HEK293 (cell line): ENCODE results near the gene N4BP3.

ENCODE experiments used
- CTCF ChIA-PET: fragments of 350-600 bp; formaldehyde crosslinking; extraction: SDS; loops from one replicate; lab custom pipeline; 2021; ENCODE audit warnings: antibody characterized with exemption; lab: Yijun Ruan, JAX
- POLR2A ChIA-PET: fragments of 300-600 bp; formaldehyde crosslinking; extraction: SDS; loops from one replicate; lab custom pipeline; 2020; ENCODE audit warnings: antibody characterized with exemption, inconsistent platforms; lab: Yijun Ruan, JAX
- H3K27ac ChIP-seq: fragments of 200-500 bp; sonication (Bioruptor generic); 2 replicates; pipeline ENCODE4 v1.5.1; 2014; ENCODE audit warnings: low read depth, low read length, control low read depth, inconsistent platforms; ENCODE audit errors: extremely low read depth
- H3K36me3 ChIP-seq, 2 experiments: fragments of 200-500 bp in 1 of 2; sonication (Bioruptor generic) in 1 of 2; 1 replicate in 1 of 2; 2 replicates in 1 of 2; pipeline ENCODE4 v1.5.1; 2014 to 2017; ENCODE audit warnings: inconsistent platforms in 2 of 2, low read length in 2 of 2; ENCODE audit not compliant: control insufficient read depth in 2 of 2, insufficient read depth in 1 of 2
- H3K4me1 ChIP-seq: fragments of 200-500 bp; sonication (Bioruptor generic); 2 replicates; pipeline ENCODE4 v1.5.1; 2014; ENCODE audit warnings: mild to moderate bottlenecking, low read length, inconsistent platforms; ENCODE audit not compliant: control insufficient read depth, insufficient read depth
- H3K4me3 ChIP-seq: 2 replicates; pipeline ENCODE4 v1.5.1; 2011; ENCODE audit warnings: low read depth, mild to moderate bottlenecking, control low read depth, low read length, moderate library complexity
- H3K9me3 ChIP-seq: fragments of 200-500 bp; sonication (Bioruptor generic); 2 replicates; pipeline ENCODE4 v1.5.1; 2014; ENCODE audit warnings: low read depth, low read length, inconsistent platforms; ENCODE audit not compliant: control insufficient read depth, insufficient read depth
- CTCF ChIP-seq: fragments of 450-650 bp; formaldehyde crosslinking; IDR thresholded peaks from 2 replicates; pipeline ENCODE4 v1.5.1; 2016; ENCODE audit warnings: missing biosample characterization, missing genetic modification characterization
- REPIN1 ChIP-seq: fragments of 450-650 bp; formaldehyde crosslinking; IDR thresholded peaks from 2 replicates; pipeline ENCODE4 v1.5.1; 2017; ENCODE audit warnings: missing biosample characterization, missing genetic modification characterization, low read depth
- SCRT2 ChIP-seq: fragments of 450-650 bp; formaldehyde crosslinking; IDR thresholded peaks from 2 replicates; pipeline ENCODE4 v1.5.1; 2016; ENCODE audit warnings: missing biosample characterization, missing genetic modification characterization
- SP3 ChIP-seq: fragments of 450-650 bp; formaldehyde crosslinking; IDR thresholded peaks from 2 replicates; pipeline ENCODE4 v1.5.1; 2016; ENCODE audit warnings: missing biosample characterization, missing genetic modification characterization
- ZBTB7A ChIP-seq: fragments of 450-650 bp; formaldehyde crosslinking; IDR thresholded peaks from 2 replicates; pipeline ENCODE4 v1.5.1; 2016; ENCODE audit warnings: low read depth, missing biosample characterization, missing genetic modification characterization
- ZFP37 ChIP-seq: fragments of 450-650 bp; formaldehyde crosslinking; IDR thresholded peaks from 2 replicates; pipeline ENCODE4 v1.5.1; 2016; ENCODE audit warnings: missing biosample characterization, missing genetic modification characterization
- ZNF10 ChIP-seq: fragments of 450-650 bp; formaldehyde crosslinking; IDR thresholded peaks from 2 replicates; pipeline ENCODE4 v1.5.1; 2017; ENCODE audit warnings: missing biosample characterization, missing genetic modification characterization
- ZNF169 ChIP-seq: fragments of 450-650 bp; formaldehyde crosslinking; IDR thresholded peaks from 2 replicates; pipeline ENCODE4 v1.5.1; 2016; ENCODE audit warnings: missing biosample characterization, missing genetic modification characterization
- ZNF239 ChIP-seq: fragments of 450-650 bp; formaldehyde crosslinking; IDR thresholded peaks from 2 replicates; pipeline ENCODE4 v1.5.1; 2016; ENCODE audit warnings: missing biosample characterization, missing genetic modification characterization
- ZNF280D ChIP-seq: fragments of 450-650 bp; formaldehyde crosslinking; IDR thresholded peaks from 2 replicates; pipeline ENCODE4 v1.5.1; 2016; ENCODE audit warnings: missing biosample characterization, missing genetic modification characterization
- ZNF37A ChIP-seq: fragments of 450-650 bp; IDR thresholded peaks from 2 replicates; pipeline ENCODE4 v1.5.1; 2018; ENCODE audit warnings: missing biosample characterization, missing genetic modification characterization
- ZNF404 ChIP-seq: fragments of 450-650 bp; formaldehyde crosslinking; IDR thresholded peaks from 2 replicates; pipeline ENCODE4 v1.5.1; 2017; ENCODE audit warnings: missing biosample characterization, missing genetic modification characterization
- ZNF610 ChIP-seq: fragments of 450-650 bp; formaldehyde crosslinking; IDR thresholded peaks from 2 replicates; pipeline ENCODE4 v1.5.1; 2016; ENCODE audit warnings: missing biosample characterization, missing genetic modification characterization, borderline replicate concordance
- TF ChIP-seq, protein P1 (sequence below): sonication (generic); formaldehyde crosslinking; IDR thresholded peaks from 2 replicates; pipeline ENCODE4 v1.8.1; 2022; ENCODE audit warnings: mild to moderate bottlenecking, moderate library complexity, missing genetic modification reagents
- TF ChIP-seq, protein P2 (sequence below): fragments of 450-650 bp; formaldehyde crosslinking; conservative IDR thresholded peaks from 2 replicates; pipeline ENCODE4 v1.5.1; 2016; ENCODE audit warnings: low read depth, missing biosample characterization, missing genetic modification characterization

The N4BP3 gene

GRCh38 chr5:178094345-178094744 lies 19.0 kb upstream of the N4BP3 start (continued):
- no peak for TF ChIP-seq ZNF280D (tag by site-specific recombination)
- TF ChIP-seq, protein P1, sequence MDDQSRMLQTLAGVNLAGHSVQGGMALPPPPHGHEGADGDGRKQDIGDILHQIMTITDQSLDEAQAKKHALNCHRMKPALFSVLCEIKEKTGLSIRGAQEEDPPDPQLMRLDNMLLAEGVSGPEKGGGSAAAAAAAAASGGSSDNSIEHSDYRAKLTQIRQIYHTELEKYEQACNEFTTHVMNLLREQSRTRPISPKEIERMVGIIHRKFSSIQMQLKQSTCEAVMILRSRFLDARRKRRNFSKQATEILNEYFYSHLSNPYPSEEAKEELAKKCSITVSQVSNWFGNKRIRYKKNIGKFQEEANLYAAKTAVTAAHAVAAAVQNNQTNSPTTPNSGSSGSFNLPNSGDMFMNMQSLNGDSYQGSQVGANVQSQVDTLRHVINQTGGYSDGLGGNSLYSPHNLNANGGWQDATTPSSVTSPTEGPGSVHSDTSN (CRISPR knock-in tag): no peak
- TF ChIP-seq ZNF37A (tag by site-specific recombination): no peak
- TF ChIP-seq, protein P2, sequence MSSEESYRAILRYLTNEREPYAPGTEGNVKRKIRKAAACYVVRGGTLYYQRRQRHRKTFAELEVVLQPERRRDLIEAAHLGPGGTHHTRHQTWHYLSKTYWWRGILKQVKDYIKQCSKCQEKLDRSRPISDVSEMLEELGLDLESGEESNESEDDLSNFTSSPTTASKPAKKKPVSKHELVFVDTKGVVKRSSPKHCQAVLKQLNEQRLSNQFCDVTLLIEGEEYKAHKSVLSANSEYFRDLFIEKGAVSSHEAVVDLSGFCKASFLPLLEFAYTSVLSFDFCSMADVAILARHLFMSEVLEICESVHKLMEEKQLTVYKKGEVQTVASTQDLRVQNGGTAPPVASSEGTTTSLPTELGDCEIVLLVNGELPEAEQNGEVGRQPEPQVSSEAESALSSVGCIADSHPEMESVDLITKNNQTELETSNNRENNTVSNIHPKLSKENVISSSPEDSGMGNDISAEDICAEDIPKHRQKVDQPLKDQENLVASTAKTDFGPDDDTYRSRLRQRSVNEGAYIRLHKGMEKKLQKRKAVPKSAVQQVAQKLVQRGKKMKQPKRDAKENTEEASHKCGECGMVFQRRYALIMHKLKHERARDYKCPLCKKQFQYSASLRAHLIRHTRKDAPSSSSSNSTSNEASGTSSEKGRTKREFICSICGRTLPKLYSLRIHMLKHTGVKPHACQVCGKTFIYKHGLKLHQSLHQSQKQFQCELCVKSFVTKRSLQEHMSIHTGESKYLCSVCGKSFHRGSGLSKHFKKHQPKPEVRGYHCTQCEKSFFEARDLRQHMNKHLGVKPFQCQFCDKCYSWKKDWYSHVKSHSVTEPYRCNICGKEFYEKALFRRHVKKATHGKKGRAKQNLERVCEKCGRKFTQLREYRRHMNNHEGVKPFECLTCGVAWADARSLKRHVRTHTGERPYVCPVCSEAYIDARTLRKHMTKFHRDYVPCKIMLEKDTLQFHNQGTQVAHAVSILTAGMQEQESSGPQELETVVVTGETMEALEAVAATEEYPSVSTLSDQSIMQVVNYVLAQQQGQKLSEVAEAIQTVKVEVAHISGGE (tag by site-specific recombination): no peak
- no peak for TF ChIP-seq REPIN1 (tag by site-specific recombination)

GRCh38 chr5:178098685-178099084 lies 14.6 kb upstream of the N4BP3 start:
- no peaks in the 10 kb centered on the region for H3K9me3 ChIP-seq
- CTCF ChIA-PET: interaction anchor here (0.6 to 1.0 kb wide), 3 partner anchors 22 to 757 kb away, joined by 3 to 5 read pairs (median 4); no protein-coding TSS in a partner anchor
- POLR2A ChIA-PET: no interaction called here
- no peaks in the 10 kb centered on the region for H3K36me3 ChIP-seq
- no peak overlapping the region for H3K27ac ChIP-seq
- no peak overlapping the region for H3K4me3 ChIP-seq
- H3K4me1 ChIP-seq: no peaks in the 10 kb centered on the region
- TF ChIP-seq ZNF169 (tag by site-specific recombination): no peak
- TF ChIP-seq SCRT2 (tag by site-specific recombination): no peak
- no peak for TF ChIP-seq ZFP37 (tag by site-specific recombination)
- no peak for TF ChIP-seq ZNF610
- TF ChIP-seq ZNF239: no peak
- no peak for TF ChIP-seq CTCF (tag by site-specific recombination)
- TF ChIP-seq SP3 (tag by site-specific recombination): no peak
- TF ChIP-seq ZNF404 (tag by site-specific recombination): no peak
- no peak for TF ChIP-seq ZNF10 (tag by site-specific recombination)
- TF ChIP-seq ZBTB7A: no peak
- TF ChIP-seq ZNF280D (tag by site-specific recombination): no peak
